HepG2 (cell line): ENCODE results near the gene HPS4. TPM values are rescaled to one million over a fixed set of nuclear protein-coding genes. Genes with fewer than 3 reads are reported as not detected.
A peak's percentile ranks its signal among the peaks of the same experiment; 100 is the strongest.

ENCODE experiments used
- ATAC-seq: fragments of 200-7000 bp; cut with Tn5 transposase; 3 replicates; pipeline ENCODE4 v1.9.1; 2020; ENCODE audit warnings: mild to moderate bottlenecking, moderate library complexity
- BruUV-seq: library from RNA; stranded (reverse); fragments of 400-500 nt; replicated peaks from 2 replicates; lab custom pipeline; 2021; lab: Mats Ljungman, UMichigan
- CTCF ChIA-PET: fragments of 300-600 bp; formaldehyde crosslinking; extraction: SDS; loops from one replicate; lab custom pipeline; 2021; ENCODE audit warnings: low total read pairs, inconsistent platforms, low intra/inter-chr PET ratio; lab: Yijun Ruan, JAX
- POLR2A ChIA-PET: fragments of 350-600 bp; sonication (Branson Sonifier 250); formaldehyde crosslinking; loops from one replicate; lab custom pipeline; 2020; ENCODE audit warnings: antibody characterized with exemption, inconsistent platforms; lab: Yijun Ruan, JAX
- DNase-seq: peaks from one replicate; pipeline ENCODE4 v3.0.0-alpha.2; 2015; ENCODE audit warnings: low spot score
- FAIRE-seq: peaks from 3 replicates; lab custom pipeline; 2011; peaks lifted over from hg19 to GRCh38; lab: Jason Lieb, UNC
- H2AFZ ChIP-seq: one replicate; pipeline ENCODE4 v1.6.1; 2011; ENCODE audit warnings: low read length, inconsistent platforms
- H3K27ac ChIP-seq: fragments of 300-600 bp; 3 replicates; pipeline ENCODE4 v1.8.0; 2011; ENCODE audit warnings: mixed run types, mild to moderate bottlenecking, mixed read lengths, low read length, inconsistent platforms; ENCODE audit not compliant: insufficient read depth; ENCODE audit errors: extremely low read length
- H3K27me3 ChIP-seq, 2 experiments: fragments of 200-600 bp in 1 of 2; 2 replicates in 1 of 2; 3 replicates in 1 of 2; pipeline versions ENCODE4 v1.6.0 to v1.8.0; 2011; ENCODE audit warnings: low read length in 2 of 2, mild to moderate bottlenecking in 2 of 2, moderate library complexity in 2 of 2, inconsistent platforms in 1 of 2; ENCODE audit not compliant: insufficient read depth in 2 of 2, control insufficient read depth in 1 of 2
- H3K36me3 ChIP-seq, 2 experiments: fragments of 200-600 bp in 1 of 2; replicated peaks in 1 of 2; 2 replicates in 1 of 2; 3 replicates in 1 of 2; pipeline versions ENCODE4 v1.5.1 to v1.8.0; 2011; ENCODE audit warnings: low read length in 2 of 2, inconsistent platforms in 1 of 2; ENCODE audit not compliant: insufficient read depth in 2 of 2, control insufficient read depth in 1 of 2
- H3K4me1 ChIP-seq: 2 replicates; pipeline ENCODE4 v1.5.1; 2012; ENCODE audit warnings: low read length, inconsistent platforms; ENCODE audit not compliant: insufficient read depth
- H3K4me2 ChIP-seq: 2 replicates; pipeline ENCODE4 v1.6.0; 2011; ENCODE audit warnings: low read depth, low read length, inconsistent platforms
- H3K4me3 ChIP-seq, 3 experiments: fragments of 200-600 bp in 1 of 3; sonication (generic), shearing (Covaris generic) in 1 of 3; replicated peaks in 1 of 3; 2 replicates each; pipeline ENCODE4 v1.5.1; 2011 to 2016; ENCODE audit warnings: low read length in 3 of 3, inconsistent platforms in 2 of 3, low read depth in 2 of 3, mild to moderate bottlenecking in 2 of 3, control low read depth in 1 of 3, mixed read lengths in 1 of 3; ENCODE audit not compliant: insufficient read depth in 1 of 3
- H3K79me2 ChIP-seq: one replicate; pipeline ENCODE4 v1.6.1; 2011; ENCODE audit warnings: low read length, inconsistent platforms; ENCODE audit not compliant: insufficient read depth
- H3K9ac ChIP-seq: 2 replicates; pipeline ENCODE4 v1.6.0; 2011; ENCODE audit warnings: mild to moderate bottlenecking, low read depth, low read length, inconsistent platforms; ENCODE audit not compliant: insufficient read depth
- H3K9me3 ChIP-seq: 2 replicates; pipeline ENCODE4 v1.5.1; 2012; ENCODE audit warnings: mild to moderate bottlenecking, low read length
- H4K20me1 ChIP-seq: 2 replicates; pipeline ENCODE4 v1.6.0; 2011; ENCODE audit warnings: inconsistent platforms, mild to moderate bottlenecking, low read length, moderate library complexity; ENCODE audit not compliant: insufficient read depth
- ELF3 ChIP-seq: IDR thresholded peaks from 2 replicates; pipeline ENCODE4 v1.6.1; 2016; ENCODE audit warnings: missing genetic modification reagents, missing compliant biosample characterization
- EP300 ChIP-seq, 3 experiments: sonication (generic) in 1 of 3; formaldehyde crosslinking in 1 of 3; IDR thresholded peaks; 2 replicates each; pipeline versions ENCODE4 v1.5.1 to v1.6.1; 2011 to 2020; ENCODE audit warnings: low read depth in 2 of 3, low read length in 2 of 3, borderline replicate concordance in 1 of 3, improper control_type of control experiment in 1 of 3, mild to moderate bottlenecking in 1 of 3, missing genetic modification reagents in 1 of 3, moderate library complexity in 1 of 3
- RAD21 ChIP-seq: fragments of 450-650 bp; formaldehyde crosslinking; IDR thresholded peaks from 2 replicates; pipeline ENCODE4 v1.5.0; 2020; ENCODE audit warnings: mild to moderate bottlenecking
- SMC3 ChIP-seq: IDR thresholded peaks from 2 replicates; pipeline ENCODE4 v1.6.1; 2011; ENCODE audit warnings: low read length, improper control_type of control experiment
- STAG1 ChIP-seq: sonication (generic); formaldehyde crosslinking; IDR thresholded peaks from 2 replicates; pipeline ENCODE4 v1.4.0; 2020; ENCODE audit warnings: missing genetic modification reagents
- ZIK1 ChIP-seq: sonication (generic); formaldehyde crosslinking; IDR thresholded peaks from 2 replicates; pipeline ENCODE4 v1.5.0; 2020; ENCODE audit warnings: mild to moderate bottlenecking, low read depth, missing genetic modification reagents, borderline replicate concordance
- ZNF567 ChIP-seq: sonication (generic); formaldehyde crosslinking; IDR thresholded peaks from 2 replicates; pipeline ENCODE4 v1.8.1; 2023; ENCODE audit warnings: mild to moderate bottlenecking, missing genetic modification reagents, borderline replicate concordance
- WGBS: methylation state at CpG from one replicate; pipeline ENCODE4 v1.1.6; 2017; ENCODE audit warnings: low lambda C conversion rate; 5-methylcytosine and 5-hydroxymethylcytosine counted together
- in situ Hi-C: cut with HindIII; loops from 2 replicates; pipeline ENCODE4 v1.10.0; 2017; ENCODE audit warnings: low pct_unique_long_range_greater_than_20kb; ENCODE audit not compliant: extremely low pct_ligation_motif_present
- intact Hi-C: fragments of 100-400 bp; cut with micrococcal nuclease; formaldehyde crosslinking; loops from one replicate; pipeline ENCODE4 v1.10.0; 2022; ENCODE audit not compliant: unreplicated experiment
- polyA plus RNA-seq, 8 experiments: library from polyadenylated mRNA; depleted of rRNA in 3 of 8; stranded (reverse) in 7 of 8; unstranded in 1 of 8; fragments of >200 nt; fragmentation: Illumina TruSeq in 4 of 8; extraction: Trizol in 4 of 8; gene quantifications; 2 replicates each; pipeline versions ENCODE4 v1.2.1 to v1.2.3, GENCODE V29; 2011 to 2016; ENCODE audit warnings: low read depth in 4 of 8, missing spikeins in 1 of 8, mixed read lengths in 1 of 8; ENCODE audit not compliant: insufficient read depth in 1 of 8
- total RNA-seq, 5 experiments: library from RNA; depleted of rRNA; stranded (reverse); fragments of >200 nt; fragmentation: Illumina TruSeq; extraction: Trizol; gene quantifications; 2 replicates each; pipeline ENCODE4 v1.2.3, GENCODE V29; 2016; ENCODE audit warnings: low read depth in 1 of 5
- TF ChIP-seq, protein P1 (sequence below): sonication (generic); formaldehyde crosslinking; IDR thresholded peaks from 2 replicates; pipeline ENCODE4 v1.5.0; 2020; ENCODE audit warnings: mild to moderate bottlenecking, missing genetic modification reagents, moderate library complexity

Gene HPS4
- total and polyA plus RNA-seq, 2 of the 13 experiments (the other 11 are each of a cell fraction or from before 2014, with no cell fraction given), result 27.4 to 34.0 TPM

DNA sequence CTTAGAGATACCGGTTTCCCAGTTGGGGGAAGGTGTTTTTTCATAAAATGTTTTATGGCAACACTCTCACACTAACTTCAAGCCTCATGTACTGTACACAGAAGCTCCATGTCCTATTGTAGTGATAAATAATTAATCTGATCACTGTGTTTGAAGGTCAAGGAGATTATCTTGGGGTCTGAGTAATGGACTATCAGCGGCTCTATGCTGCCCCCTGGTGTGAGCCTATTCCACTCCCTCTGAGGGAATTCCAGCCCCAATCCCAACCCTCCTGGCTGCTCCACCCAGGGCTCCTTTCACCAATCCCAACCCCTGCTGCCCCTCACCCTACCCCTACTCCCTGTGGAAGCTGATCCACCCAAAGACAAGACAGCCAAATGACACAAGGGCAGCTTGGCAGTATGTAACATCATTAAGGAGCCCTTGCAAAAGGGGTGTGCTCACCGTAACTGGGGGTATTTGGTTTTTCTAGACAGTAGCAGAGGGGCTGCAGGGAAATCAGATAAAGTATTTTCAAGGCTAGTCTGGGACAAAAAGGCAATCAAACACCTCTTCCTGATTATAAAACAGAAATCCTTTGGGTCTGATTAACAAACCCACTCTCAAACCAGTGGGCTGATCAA lies 22.3 kb downstream of the HPS4 start:
- H3K9me3 ChIP-seq, result no peaks in the 10 kb centered on the region
- H2AFZ ChIP-seq, result no peak overlapping the region
- no peak overlapping the region for H3K27ac ChIP-seq
- H3K79me2 ChIP-seq, result no peaks in the 10 kb centered on the region
- CTCF ChIA-PET, result interaction anchor here (0.7 to 2.5 kb wide), 3 partner anchors 62 to 97 kb away, joined by 4 to 16 read pairs (median 8); no protein-coding TSS in a partner anchor
- H3K36me3 ChIP-seq, result peaks cover 38 to 67% of the 10 kb centered on the region in 2 experiments
- FAIRE-seq, result peak; percentile 70
- POLR2A ChIA-PET, result interaction anchor here (1.0 to 2.5 kb wide), 2 partner anchors 13 to 22 kb away, joined by 3 to 10 read pairs; partner anchors contain the start of genes HPS4 and SRRD
- H3K4me2 ChIP-seq, result no peak overlapping the region
- H3K9ac ChIP-seq, result no peak overlapping the region
- TF ChIP-seq EP300 (IDR thresholded peaks at IDR 0.05; ENCODE audit: low read depth in 2 of 2, low read length in 2 of 2) (no peak), EP300 (CRISPR knock-in tag; IDR thresholded peaks at IDR 0.05; ENCODE audit: borderline replicate concordance) (no peak), SMC3 (peak; percentile 64), RAD21 (CRISPR knock-in tag) (0 out of 2 replicates have a peak, but pooled peaks have one; percentile 15), ZIK1 (CRISPR knock-in tag) (no peak), ZNF567 (CRISPR knock-in tag) (no peak), ELF3 (no peak), STAG1 (peak; percentile 49)
- TF ChIP-seq, protein P1, sequence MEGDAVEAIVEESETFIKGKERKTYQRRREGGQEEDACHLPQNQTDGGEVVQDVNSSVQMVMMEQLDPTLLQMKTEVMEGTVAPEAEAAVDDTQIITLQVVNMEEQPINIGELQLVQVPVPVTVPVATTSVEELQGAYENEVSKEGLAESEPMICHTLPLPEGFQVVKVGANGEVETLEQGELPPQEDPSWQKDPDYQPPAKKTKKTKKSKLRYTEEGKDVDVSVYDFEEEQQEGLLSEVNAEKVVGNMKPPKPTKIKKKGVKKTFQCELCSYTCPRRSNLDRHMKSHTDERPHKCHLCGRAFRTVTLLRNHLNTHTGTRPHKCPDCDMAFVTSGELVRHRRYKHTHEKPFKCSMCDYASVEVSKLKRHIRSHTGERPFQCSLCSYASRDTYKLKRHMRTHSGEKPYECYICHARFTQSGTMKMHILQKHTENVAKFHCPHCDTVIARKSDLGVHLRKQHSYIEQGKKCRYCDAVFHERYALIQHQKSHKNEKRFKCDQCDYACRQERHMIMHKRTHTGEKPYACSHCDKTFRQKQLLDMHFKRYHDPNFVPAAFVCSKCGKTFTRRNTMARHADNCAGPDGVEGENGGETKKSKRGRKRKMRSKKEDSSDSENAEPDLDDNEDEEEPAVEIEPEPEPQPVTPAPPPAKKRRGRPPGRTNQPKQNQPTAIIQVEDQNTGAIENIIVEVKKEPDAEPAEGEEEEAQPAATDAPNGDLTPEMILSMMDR (CRISPR knock-in tag), result peak; percentile 73
- TF ChIP-seq, all 625 proteins: peak for 4
- peaks cover 16% of the 10 kb centered on the region for H3K4me1 ChIP-seq
- in situ Hi-C loops, result loop anchor here (5.0 kb wide), 1 partner anchor 94 kb away; no protein-coding TSS in a partner anchor
- H3K4me3 ChIP-seq, result no peak overlapping the region
- peak; percentile 89 for ATAC-seq
- peak; percentile 24 for DNase-seq
- no TSS peak for BruUV-seq
- 36% methylated on average over 3 of the region's 3 CpGs for WGBS
- peaks cover 4% of the 10 kb centered on the region for H4K20me1 ChIP-seq
- no peaks in the 10 kb centered on the region for H3K27me3 ChIP-seq
- intact Hi-C loops, result loop anchor here (1.0 kb wide), 2 partner anchors 63 to 97 kb away; no protein-coding TSS in a partner anchor
